ENCODE results near the gene OTUD6A.

The OTUD6A gene

GRCh38 chrX:70062961-70063550 lies 799 bp downstream of the OTUD6A start:
- no peak overlapping the region for H2AFZ ChIP-seq (ENCODE audit: low read depth, low read length)
- no peaks in the 10 kb centered on the region for H3K79me2 ChIP-seq (ENCODE audit: insufficient read depth, low read length)
- no peak for DNase-seq
- no peaks in the 10 kb centered on the region for H4K20me1 ChIP-seq (ENCODE audit: insufficient read depth, low read length)
- no peaks in the 10 kb centered on the region for H3K9me3 ChIP-seq (ENCODE audit: insufficient read depth, low read length, severe bottlenecking)
- ATAC-seq (ENCODE audit: insufficient read depth, low read depth): no peak
- H3K4me3 ChIP-seq (ENCODE audit: low read depth in 1 of 2, low read length in 2 of 2): no peak overlapping the region
- no peak overlapping the region for H3K4me2 ChIP-seq (ENCODE audit: insufficient read depth, low read length)
- no peaks in the 10 kb centered on the region for H3K27me3 ChIP-seq (ENCODE audit: insufficient read depth, low read length, poor library complexity)
- no peaks in the 10 kb centered on the region for H3K4me1 ChIP-seq (ENCODE audit: insufficient read depth, low read length)
- H3K27ac ChIP-seq (ENCODE audit: low read length): no peak overlapping the region
- TF ChIP-seq EZH2 (IDR thresholded peaks at IDR 0.05; ENCODE audit: borderline replicate concordance, low read depth, low read length, severe bottlenecking) (no peak), CTCF (IDR thresholded peaks at IDR 0.05; ENCODE audit: borderline replicate concordance, extremely low read depth, low read length, poor library complexity, severe bottlenecking) (no peak)
- H3K36me3 ChIP-seq (ENCODE audit: insufficient read depth, low read length): no peaks in the 10 kb centered on the region
- no peak overlapping the region for H3K9ac ChIP-seq (ENCODE audit: low read depth, low read length)

- H3K4me3 ChIP-seq (ENCODE audit: low read depth in 1 of 2, low read length in 2 of 2): no peak overlapping the region
These were observed 4.4 kb downstream of the OTUD6A start for GRCh38 chrX:70066646-70067045.

GRCh38 chrX:70079297-70079696 lies 17.0 kb downstream of the OTUD6A start:
- Histone ChIP-seq H3K9me3 (ENCODE audit: insufficient read depth, low read length, severe bottlenecking) (no peaks in the 10 kb centered on the region), H3K4me3 (ENCODE audit: low read depth in 1 of 2, low read length in 2 of 2) (no peak overlapping the region), H3K9ac (ENCODE audit: low read depth, low read length) (no peak overlapping the region), H3K27me3 (ENCODE audit: insufficient read depth, low read length, poor library complexity) (no peaks in the 10 kb centered on the region), H3K27ac (ENCODE audit: low read length) (no peak overlapping the region), H2AFZ (ENCODE audit: low read depth, low read length) (no peak overlapping the region), H4K20me1 (ENCODE audit: insufficient read depth, low read length) (no peaks in the 10 kb centered on the region), H3K4me1 (ENCODE audit: insufficient read depth, low read length) (no peaks in the 10 kb centered on the region), H3K79me2 (ENCODE audit: insufficient read depth, low read length) (no peaks in the 10 kb centered on the region), H3K36me3 (ENCODE audit: insufficient read depth, low read length) (no peaks in the 10 kb centered on the region), H3K4me2 (ENCODE audit: insufficient read depth, low read length) (no peak overlapping the region)
- ATAC-seq (ENCODE audit: insufficient read depth, low read depth) (no peak), DNase-seq (no peak)
- TF ChIP-seq EZH2 (IDR thresholded peaks at IDR 0.05; ENCODE audit: borderline replicate concordance, low read depth, low read length, severe bottlenecking) (no peak), CTCF (IDR thresholded peaks at IDR 0.05; ENCODE audit: borderline replicate concordance, extremely low read depth, low read length, poor library complexity, severe bottlenecking) (no peak)

More at GRCh38 chrX:70066646-70067045, 4.4 kb downstream of the OTUD6A start:
- Histone ChIP-seq H4K20me1 (ENCODE audit: insufficient read depth, low read length) (no peaks in the 10 kb centered on the region), H2AFZ (ENCODE audit: low read depth, low read length) (no peak overlapping the region), H3K9ac (ENCODE audit: low read depth, low read length) (no peak overlapping the region), H3K79me2 (ENCODE audit: insufficient read depth, low read length) (no peaks in the 10 kb centered on the region), H3K36me3 (ENCODE audit: insufficient read depth, low read length) (no peaks in the 10 kb centered on the region), H3K4me2 (ENCODE audit: insufficient read depth, low read length) (no peak overlapping the region), H3K27ac (ENCODE audit: low read length) (no peak overlapping the region), H3K4me1 (ENCODE audit: insufficient read depth, low read length) (no peaks in the 10 kb centered on the region), H3K9me3 (ENCODE audit: insufficient read depth, low read length, severe bottlenecking) (no peaks in the 10 kb centered on the region), H3K27me3 (ENCODE audit: insufficient read depth, low read length, poor library complexity) (no peaks in the 10 kb centered on the region)
- no peak for ATAC-seq (ENCODE audit: insufficient read depth, low read depth)
- TF ChIP-seq CTCF (IDR thresholded peaks at IDR 0.05; ENCODE audit: borderline replicate concordance, extremely low read depth, low read length, poor library complexity, severe bottlenecking): no peak
- no peak for TF ChIP-seq EZH2 (IDR thresholded peaks at IDR 0.05; ENCODE audit: borderline replicate concordance, low read depth, low read length, severe bottlenecking)
- DNase-seq: no peak

Data from DND-41 (cell line).